H1 (cell line): ENCODE measurements around the gene ARID2. TPM values are rescaled to one million over a fixed set of nuclear protein-coding genes. Genes with fewer than 3 reads are reported as not detected.

ENCODE experiments used
- CTCF ChIA-PET: fragments of 300-600 bp; sonication (Branson Sonifier 250); formaldehyde crosslinking; loops from one replicate; lab custom pipeline; 2021; ENCODE audit not compliant: partially characterized antibody; lab: Charles Lee
- POLR2A ChIA-PET: fragments of 300-600 bp; sonication (Branson Sonifier 250); formaldehyde crosslinking; loops from one replicate; lab custom pipeline; 2021; ENCODE audit warnings: inconsistent platforms; ENCODE audit not compliant: partially characterized antibody; lab: Charles Lee
- DNase-seq, 2 experiments: peaks; one replicate each; pipeline versions ENCODE4 v3.0.0 to v3.0.0-alpha.2; 2010 to 2022; ENCODE audit warnings: low spot score in 2 of 2, low read depth in 1 of 2, mixed read lengths in 1 of 2
- FAIRE-seq: peaks from 2 replicates; lab custom pipeline; 2011; peaks lifted over from hg19 to GRCh38; lab: Jason Lieb, UNC
- H2AFZ ChIP-seq: 2 replicates; pipeline ENCODE4 v1.8.1; 2012; ENCODE audit warnings: low read length, inconsistent platforms
- H2AK5ac ChIP-seq: 2 replicates; pipeline ENCODE4 v1.6.1; 2013; ENCODE audit warnings: low read depth, low read length
- H2BK120ac ChIP-seq: replicated peaks from 2 replicates; pipeline ENCODE3; 2013; ENCODE audit warnings: low read depth, low read length, inconsistent platforms
- H2BK12ac ChIP-seq: 2 replicates; pipeline ENCODE4 v1.6.1; 2013; ENCODE audit warnings: low read depth, low read length
- H2BK15ac ChIP-seq: 2 replicates; pipeline ENCODE4 v1.6.1; 2013; ENCODE audit warnings: low read length
- H2BK20ac ChIP-seq: 2 replicates; pipeline ENCODE4 v1.6.1; 2013; ENCODE audit warnings: low read length
- H2BK5ac ChIP-seq: 2 replicates; pipeline ENCODE4 v1.6.1; 2013; ENCODE audit warnings: low read depth, low read length
- H3K14ac ChIP-seq: 2 replicates; pipeline ENCODE4 v1.6.1; 2013; ENCODE audit warnings: inconsistent platforms; ENCODE audit not compliant: insufficient read length
- H3K18ac ChIP-seq: 2 replicates; pipeline ENCODE4 v1.6.1; 2013; ENCODE audit warnings: low read length; ENCODE audit errors: extremely low read depth
- H3K23ac ChIP-seq: 2 replicates; pipeline ENCODE4 v1.6.1; 2013; ENCODE audit warnings: inconsistent platforms; ENCODE audit not compliant: insufficient read length
- H3K23me2 ChIP-seq: 2 replicates; pipeline ENCODE4 v1.6.1; 2013; ENCODE audit warnings: low read depth, low read length
- H3K27ac ChIP-seq: 2 replicates; pipeline ENCODE4 v1.6.1; 2011; ENCODE audit warnings: low read depth, low read length, inconsistent platforms
- H3K27me3 ChIP-seq, 4 experiments: replicated peaks in 1 of 4; 1 replicate in 1 of 4; 2 replicates in 3 of 4; pipeline versions ENCODE4 v1.6.1 to v1.8.1; 2011 to 2013; ENCODE audit warnings: low read length in 3 of 4, mild to moderate bottlenecking in 3 of 4, inconsistent platforms in 2 of 4, mixed read lengths in 2 of 4, moderate library complexity in 1 of 4; ENCODE audit not compliant: control insufficient read depth in 3 of 4, insufficient read depth in 3 of 4; ENCODE audit errors: extremely low read depth in 1 of 4
- H3K36me3 ChIP-seq, 4 experiments: 2 replicates each; pipeline versions ENCODE4 v1.6.1 to v1.8.1; 2011 to 2013; ENCODE audit warnings: mild to moderate bottlenecking in 4 of 4, low read length in 3 of 4, moderate library complexity in 2 of 4, control low read depth in 1 of 4, inconsistent platforms in 1 of 4; ENCODE audit not compliant: insufficient read depth in 4 of 4, control insufficient read depth in 2 of 4
- H3K4ac ChIP-seq: replicated peaks from 2 replicates; pipeline ENCODE3; 2013; ENCODE audit warnings: low read length, low read depth, mixed read lengths, inconsistent platforms; ENCODE audit not compliant: insufficient read length
- H3K4me1 ChIP-seq, 4 experiments: replicated peaks in 1 of 4; 1 replicate in 1 of 4; 2 replicates in 3 of 4; pipeline versions ENCODE4 v1.6.1 to v1.8.1; 2011 to 2013; ENCODE audit warnings: low read length in 3 of 4, inconsistent platforms in 2 of 4, mixed read lengths in 1 of 4; ENCODE audit not compliant: insufficient read depth in 4 of 4, control insufficient read depth in 3 of 4
- H3K4me2 ChIP-seq, 2 experiments: 2 replicates each; pipeline versions ENCODE4 v1.6.1 to v1.8.1; 2011 to 2013; ENCODE audit warnings: low read depth in 2 of 2, low read length in 2 of 2, control low read depth in 1 of 2, inconsistent platforms in 1 of 2, mild to moderate bottlenecking in 1 of 2; ENCODE audit not compliant: insufficient read depth in 1 of 2
- H3K4me3 ChIP-seq, 4 experiments: fragments of 200-600, 300-600 bp in 1 of 4; sonication (generic), shearing (Covaris generic), sonication (Bioruptor Twin) in 1 of 4; 2 replicates each; pipeline versions ENCODE4 v1.5.1 to v1.8.1; 2011 to 2016; ENCODE audit warnings: low read length in 4 of 4, low read depth in 3 of 4, control low read depth in 2 of 4, inconsistent platforms in 2 of 4, mild to moderate bottlenecking in 2 of 4, mixed read lengths in 1 of 4, moderate library complexity in 1 of 4; ENCODE audit not compliant: insufficient read depth in 2 of 4; ENCODE audit errors: extremely low read depth in 1 of 4
- H3K56ac ChIP-seq: replicated peaks from 2 replicates; pipeline ENCODE3; 2013; ENCODE audit warnings: low read depth, mild to moderate bottlenecking, mixed read lengths, low read length, inconsistent platforms; ENCODE audit not compliant: insufficient read length
- H3K79me1 ChIP-seq: 2 replicates; pipeline ENCODE4 v1.6.1; 2013; ENCODE audit warnings: low read depth, low read length, control low read depth
- H3K79me2 ChIP-seq, 2 experiments: 2 replicates each; pipeline versions ENCODE4 v1.6.1 to v1.8.1; 2012 to 2013; ENCODE audit warnings: low read length in 2 of 2, mild to moderate bottlenecking in 2 of 2, inconsistent platforms in 1 of 2; ENCODE audit not compliant: insufficient read depth in 2 of 2, control insufficient read depth in 1 of 2
- H3K9ac ChIP-seq, 4 experiments: replicated peaks in 1 of 4; 1 replicate in 1 of 4; 2 replicates in 3 of 4; pipeline versions ENCODE4 v1.6.1 to v1.8.1; 2011 to 2013; ENCODE audit warnings: low read depth in 3 of 4, low read length in 3 of 4, control low read depth in 2 of 4, mild to moderate bottlenecking in 2 of 4, moderate library complexity in 2 of 4, inconsistent platforms in 1 of 4; ENCODE audit errors: extremely low read depth in 1 of 4
- H3K9me3 ChIP-seq, 2 experiments: 2 replicates each; pipeline versions ENCODE4 v1.6.1 to v1.8.1; 2012 to 2013; ENCODE audit warnings: mild to moderate bottlenecking in 2 of 2, moderate library complexity in 2 of 2, control low read depth in 1 of 2, inconsistent platforms in 1 of 2, low read depth in 1 of 2, low read length in 1 of 2, mixed read lengths in 1 of 2; ENCODE audit not compliant: insufficient read depth in 2 of 2
- H4K20me1 ChIP-seq, 2 experiments: replicated peaks in 1 of 2; 2 replicates each; pipeline versions ENCODE3 to v1.8.1; 2011 to 2013; ENCODE audit warnings: inconsistent platforms in 2 of 2, low read length in 2 of 2, mild to moderate bottlenecking in 1 of 2; ENCODE audit not compliant: insufficient read depth in 2 of 2, control insufficient read depth in 1 of 2
- H4K5ac ChIP-seq: 2 replicates; pipeline ENCODE4 v1.6.1; 2013; ENCODE audit warnings: low read length, low read depth, mixed read lengths, inconsistent platforms; ENCODE audit not compliant: insufficient read length
- H4K8ac ChIP-seq: 2 replicates; pipeline ENCODE4 v1.8.0; 2013; ENCODE audit warnings: mild to moderate bottlenecking, moderate library complexity, low read length, inconsistent platforms; ENCODE audit not compliant: insufficient read depth; ENCODE audit errors: extremely low read depth
- H4K91ac ChIP-seq: replicated peaks from 2 replicates; pipeline ENCODE3; 2013; ENCODE audit warnings: low read length, mixed read lengths, inconsistent platforms; ENCODE audit not compliant: insufficient read length
- ATF3 ChIP-seq: IDR thresholded peaks from 2 replicates; pipeline ENCODE4 v1.6.1; 2011; ENCODE audit warnings: low read depth, mild to moderate bottlenecking, low read length; ENCODE audit not compliant: insufficient read depth
- BRCA1 ChIP-seq: IDR thresholded peaks from 2 replicates; pipeline ENCODE4 v1.6.1; 2012; ENCODE audit warnings: low read depth, low read length, improper control_type of control experiment
- CBX5 ChIP-seq: fragments of 300-800, 300-1000 bp; sonication (generic); IDR thresholded peaks from 2 replicates; pipeline ENCODE4 v1.7.1; 2016; ENCODE audit warnings: antibody characterized with exemption, low read length, low read depth
- CHD2 ChIP-seq: IDR thresholded peaks from 2 replicates; pipeline ENCODE4 v1.6.1; 2012; ENCODE audit warnings: low read length, improper control_type of control experiment
- EP300 ChIP-seq, 2 experiments: IDR thresholded peaks; 1 replicate in 1 of 2; 2 replicates in 1 of 2; pipeline ENCODE4 v1.6.1; 2011 to 2012; ENCODE audit warnings: low read depth in 2 of 2, low read length in 2 of 2, mild to moderate bottlenecking in 2 of 2, borderline replicate concordance in 1 of 2, inconsistent platforms in 1 of 2, moderate library complexity in 1 of 2
- FOSL1 ChIP-seq: IDR thresholded peaks from 2 replicates; pipeline ENCODE4 v1.6.1; 2011; ENCODE audit warnings: mild to moderate bottlenecking, low read depth, low read length, moderate library complexity; ENCODE audit not compliant: insufficient read depth
- KDM4A ChIP-seq: IDR thresholded peaks from one replicate; pipeline ENCODE4 v1.7.1; 2012; ENCODE audit warnings: low read depth, mild to moderate bottlenecking, moderate library complexity, low read length, inconsistent platforms; ENCODE audit not compliant: severe bottlenecking
- MAFK ChIP-seq: IDR thresholded peaks from 2 replicates; pipeline ENCODE4 v1.6.1; 2012; ENCODE audit warnings: low read depth, mild to moderate bottlenecking, improper control_type of control experiment, low read length
- RNF2 ChIP-seq: fragments of 200-900, 300-1000 bp; sonication (generic); IDR thresholded peaks from 2 replicates; pipeline ENCODE4 v1.7.1; 2016; ENCODE audit warnings: borderline replicate concordance, low read depth, mild to moderate bottlenecking, antibody characterized with exemption, low read length; ENCODE audit not compliant: poor library complexity, severe bottlenecking; ENCODE audit errors: missing control alignments
- RXRA ChIP-seq: IDR thresholded peaks from 2 replicates; pipeline ENCODE4 v1.6.1; 2011; ENCODE audit warnings: low read depth, mild to moderate bottlenecking, low read length, moderate library complexity; ENCODE audit not compliant: insufficient read depth
- SAP30 ChIP-seq: fragments of 300-600 bp; sonication (generic); IDR thresholded peaks from 2 replicates; pipeline ENCODE4 v1.7.1; 2012; ENCODE audit warnings: low read length, moderate library complexity, mild to moderate bottlenecking, inconsistent platforms; ENCODE audit not compliant: insufficient read depth, insufficient replicate concordance
- SIN3A ChIP-seq, 2 experiments: IDR thresholded peaks in 1 of 2; conservative IDR thresholded peaks in 1 of 2; 2 replicates each; pipeline ENCODE4 v1.6.1; 2011 to 2012; ENCODE audit warnings: low read length in 2 of 2, improper control_type of control experiment in 1 of 2, low read depth in 1 of 2, mild to moderate bottlenecking in 1 of 2
- WGBS, 2 experiments: shearing (Covaris generic) in 1 of 2; methylation state at CpG; one replicate each; pipeline versions ENCODE4 v1.1.6 to v1.1.7; 2013 to 2015; ENCODE audit warnings: low lambda C conversion rate in 2 of 2, mixed read lengths in 2 of 2, inconsistent platforms in 1 of 2, low coverage in 1 of 2, missing lambda C conversion rate in 1 of 2; ENCODE audit not compliant: insufficient replicate concordance in 2 of 2, insufficient coverage in 1 of 2, insufficient read length in 1 of 2; ENCODE audit errors: extremely low coverage in 1 of 2, missing lambda C conversion rate in 1 of 2; 5-methylcytosine and 5-hydroxymethylcytosine counted together
- polyA plus RNA-seq, 7 experiments: library from polyadenylated mRNA; depleted of rRNA in 3 of 7; stranded (reverse) in 5 of 7; unstranded in 2 of 7; fragments of >200 nt in 5 of 7; fragments of 200-250 nt in 2 of 7; gene quantifications; 1 replicate in 5 of 7; 2 replicates in 1 of 7; 4 replicates in 1 of 7; pipeline versions ENCODE4 v1.2.1 to v1.2.3, GENCODE V29; 2011 to 2013; ENCODE audit warnings: missing spikeins in 2 of 7, mixed read lengths in 2 of 7
- total RNA-seq: library from RNA; stranded (reverse); fragmentation: NEBNext Ultra II Directional; extraction: Animal tissue kit (Norgen Biotek cat#: 25700); gene quantifications from 2 replicates; pipeline ENCODE4 v1.2.1, GENCODE V29; 2021

ARID2 gene
- total and polyA plus RNA-seq, 2 of the 8 experiments (the other 6 are each of a cell fraction or from before 2014, with no cell fraction given): 32.0 to 45.2 TPM

DNA sequence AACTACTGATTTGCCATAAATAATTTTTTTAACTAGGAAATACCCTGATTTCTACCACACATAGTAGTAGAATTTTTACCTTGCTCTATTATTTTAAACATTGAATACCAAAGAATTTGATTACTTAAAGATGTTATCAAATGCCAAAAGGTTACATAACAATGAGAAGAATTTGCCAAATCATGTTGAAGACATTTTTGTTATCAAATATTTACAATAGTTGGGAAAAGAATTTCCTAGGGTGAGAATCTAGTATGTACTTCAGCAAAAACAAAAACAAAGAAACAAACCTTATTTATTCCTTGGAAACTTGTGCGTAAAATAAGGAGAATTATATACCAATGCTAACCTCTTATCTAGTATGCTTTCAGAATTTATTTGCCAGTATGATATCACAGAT lies 153.7 kb downstream of the ARID2 start:
- POLR2A ChIA-PET: no interaction called here
- Histone ChIP-seq H4K8ac (no peak overlapping the region), H4K20me1 (peaks cover 0 to 1% of the 10 kb centered on the region in 2 experiments), H3K4me3 (no peak overlapping the region), H2BK12ac (no peak overlapping the region), H2BK15ac (no peak overlapping the region), H3K4ac (no peak overlapping the region), H3K4me1 (no peaks in the 10 kb centered on the region), H2BK20ac (no peak overlapping the region), H2AFZ (no peak overlapping the region), H2BK120ac (no peak overlapping the region), H4K91ac (no peak overlapping the region), H3K79me2 (no peaks in the 10 kb centered on the region), H3K27ac (no peak overlapping the region), H2BK5ac (no peak overlapping the region), H3K18ac (no peak overlapping the region), H3K4me2 (no peak overlapping the region), H3K14ac (no peak overlapping the region), H3K9me3 (no peaks in the 10 kb centered on the region), H3K79me1 (no peaks in the 10 kb centered on the region; the same call in 1 of the 2 replicates), H3K23ac (no peak overlapping the region), H2AK5ac (no peak overlapping the region), H3K23me2 (no peaks in the 10 kb centered on the region), H3K36me3 (peaks cover 0 to 13% (median 3%) of the 10 kb centered on the region in 4 experiments; a peak in 6 of 8 replicates), H3K27me3 (no peaks in the 10 kb centered on the region), H3K56ac (no peak overlapping the region), H3K9ac (no peak overlapping the region), H4K5ac (no peak overlapping the region)
- DNase-seq (no peak), FAIRE-seq (no peak)
- CTCF ChIA-PET: interaction anchor here (0.6 to 0.7 kb wide), 2 partner anchors 10 to 689 kb away, joined by 3 to 4 read pairs; no protein-coding TSS in a partner anchor
- 94% methylated on average over 1 of the region's 1 CpG; no CpG with 5 or more reads in 1 of the 2 experiments for WGBS, 2 experiments
- no peak for TF ChIP-seq MAFK
- no peak for TF ChIP-seq RNF2
- TF ChIP-seq SAP30: no peak
- TF ChIP-seq RXRA: no peak
- no peak for TF ChIP-seq CHD2
- TF ChIP-seq BRCA1: no peak
- no peak for TF ChIP-seq SIN3A (conservative IDR thresholded peaks at IDR 0.05 in 1 of 2, IDR thresholded peaks at IDR 0.05 in 1 of 2; ENCODE audit: low read depth in 1 of 2, low read length in 2 of 2)
- TF ChIP-seq EP300 (IDR thresholded peaks at IDR 0.05; ENCODE audit: borderline replicate concordance in 1 of 2, low read depth in 2 of 2, low read length in 2 of 2): no peak
- no peak for TF ChIP-seq FOSL1
- TF ChIP-seq KDM4A: no peak
- TF ChIP-seq CBX5: no peak
- TF ChIP-seq ATF3: no peak
